ENCODE results near the gene KDM7A.
"Not testable (repeated sequence)": the region's sequence is repeated elsewhere in the genome, so short reads cannot be mapped to it uniquely, and the experiment has no call there.

Gene KDM7A

GRCh38 chr7:140108777-140109176, 68.0 kb downstream of the KDM7A start:
- not testable (repeated sequence) for H2BK120ac ChIP-seq (ENCODE audit: insufficient read depth, low read length, poor library complexity); H2AK5ac ChIP-seq (ENCODE audit: low read length); H3K23ac ChIP-seq (ENCODE audit: low read length); H3K27ac ChIP-seq (ENCODE audit: low read depth, low read length); H3K4ac ChIP-seq (ENCODE audit: low read depth, low read length); H4K91ac ChIP-seq (ENCODE audit: low read depth, low read length); H3K4me2 ChIP-seq (ENCODE audit: low read length); H2BK12ac ChIP-seq (ENCODE audit: low read length); H2BK5ac ChIP-seq (ENCODE audit: low read depth, low read length, poor library complexity); H3K18ac ChIP-seq (ENCODE audit: low read length); DNase-seq; H3K79me2 ChIP-seq (ENCODE audit: control insufficient read depth, insufficient read depth, low read length, poor library complexity); H3K9me3 ChIP-seq (ENCODE audit: insufficient read depth, low read depth, low read length); H2AFZ ChIP-seq (ENCODE audit: insufficient read depth, low read length, poor library complexity); H3K4me1 ChIP-seq (ENCODE audit: control insufficient read depth in 1 of 2, insufficient read depth in 2 of 2, low read length in 2 of 2); H3K14ac ChIP-seq (ENCODE audit: low read length); H3K79me1 ChIP-seq (ENCODE audit: low read length); H3K4me3 ChIP-seq (ENCODE audit: low read depth, low read length); H3K27me3 ChIP-seq (ENCODE audit: insufficient read depth, low read length); H3K9ac ChIP-seq (ENCODE audit: low read length); H4K8ac ChIP-seq (ENCODE audit: low read depth, low read length); H4K12ac ChIP-seq (ENCODE audit: low read depth, low read length)
- no CpG with 5 or more reads among the region's 8 CpGs for WGBS (ENCODE audit: extremely low coverage, insufficient coverage, insufficient read length)
- H3K36me3 ChIP-seq (ENCODE audit: control insufficient read depth in 1 of 2, insufficient read depth in 2 of 2, low read length in 2 of 2), result peaks cover 9 to 10% of the 10 kb centered on the region in 2 experiments

DNA sequence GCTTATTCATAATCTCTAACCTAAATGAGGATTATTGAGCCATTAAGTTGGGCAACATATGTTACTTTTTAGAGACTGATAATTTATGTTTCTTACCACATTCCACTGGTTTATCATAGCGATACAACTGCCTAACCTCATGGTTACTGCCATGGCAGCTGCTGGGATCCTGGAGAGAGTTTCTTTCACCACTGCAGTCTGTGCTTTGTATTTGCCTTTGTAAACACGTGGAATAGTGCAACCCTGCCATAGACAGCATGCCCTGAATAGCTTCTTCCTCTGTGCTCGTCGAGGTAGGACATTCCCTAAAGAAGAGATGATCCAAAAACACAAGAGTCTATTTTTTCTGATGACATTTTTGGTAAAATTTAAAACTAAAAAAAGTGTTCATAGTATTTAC, 80.3 kb downstream of the KDM7A start:
- Histone ChIP-seq H3K9ac (ENCODE audit: low read length) (peak overlapping the region; percentile 22), H2AFZ (ENCODE audit: insufficient read depth, low read length, poor library complexity) (no peak overlapping the region)
- no CpG with 5 or more reads among the region's 4 CpGs for WGBS (ENCODE audit: extremely low coverage, insufficient coverage, insufficient read length)

DNA sequence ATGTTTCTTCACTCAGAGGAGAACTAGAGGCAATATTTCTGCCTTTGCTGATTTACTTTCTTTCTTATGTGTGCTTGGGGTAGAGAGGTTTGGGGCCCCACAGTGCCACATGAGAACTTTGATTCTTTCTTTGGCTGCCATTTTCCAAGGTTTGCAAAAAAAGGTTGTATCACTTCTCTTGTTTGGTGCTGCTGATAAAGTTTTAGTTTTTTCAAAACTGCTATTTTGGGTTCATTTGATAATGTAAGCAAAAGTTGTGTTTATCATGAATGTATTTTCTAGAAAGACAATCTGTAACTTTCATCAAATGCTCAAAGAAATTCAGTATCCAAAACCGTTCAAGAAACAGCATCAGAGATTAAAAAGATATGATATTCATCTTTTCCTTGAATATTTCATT, 83.4 kb downstream of the KDM7A start:
- no peak overlapping the region for H3K18ac ChIP-seq (ENCODE audit: low read length)
- H2BK120ac ChIP-seq (ENCODE audit: insufficient read depth, low read length, poor library complexity), result no peak overlapping the region
- H4K8ac ChIP-seq (ENCODE audit: low read depth, low read length), result no peak overlapping the region
- H3K9ac ChIP-seq (ENCODE audit: low read length), result no peak overlapping the region
- H3K79me2 ChIP-seq (ENCODE audit: control insufficient read depth, insufficient read depth, low read length, poor library complexity), result no peaks in the 10 kb centered on the region
- no peak overlapping the region for H2AK5ac ChIP-seq (ENCODE audit: low read length)
- no peak overlapping the region for H4K12ac ChIP-seq (ENCODE audit: low read depth, low read length)
- H3K4ac ChIP-seq (ENCODE audit: low read depth, low read length), result no peak overlapping the region
- no peak overlapping the region for H3K23ac ChIP-seq (ENCODE audit: low read length)
- H2BK12ac ChIP-seq (ENCODE audit: low read length), result no peak overlapping the region
- no peak overlapping the region for H3K4me2 ChIP-seq (ENCODE audit: low read length)
- H3K4me1 ChIP-seq (ENCODE audit: control insufficient read depth in 1 of 2, insufficient read depth in 2 of 2, low read length in 2 of 2), result no peaks in the 10 kb centered on the region
- H3K36me3 ChIP-seq (ENCODE audit: control insufficient read depth in 1 of 2, insufficient read depth in 2 of 2, low read length in 2 of 2), result peaks cover 9 to 21% of the 10 kb centered on the region in 2 experiments
- no peak overlapping the region for H4K91ac ChIP-seq (ENCODE audit: low read depth, low read length)
- H3K9me3 ChIP-seq (ENCODE audit: insufficient read depth, low read depth, low read length), result no peaks in the 10 kb centered on the region
- no peaks in the 10 kb centered on the region for H3K79me1 ChIP-seq (ENCODE audit: low read length)
- H3K4me3 ChIP-seq (ENCODE audit: low read depth, low read length), result no peak overlapping the region
- no peak overlapping the region for H3K14ac ChIP-seq (ENCODE audit: low read length)
- no peak for DNase-seq
- H2AFZ ChIP-seq (ENCODE audit: insufficient read depth, low read length, poor library complexity), result no peak overlapping the region
- no CpG with 5 or more reads among the region's 1 CpG for WGBS (ENCODE audit: extremely low coverage, insufficient coverage, insufficient read length)
- H2BK5ac ChIP-seq (ENCODE audit: low read depth, low read length, poor library complexity), result no peak overlapping the region
- no peak overlapping the region for H3K27ac ChIP-seq (ENCODE audit: low read depth, low read length)
- no peaks in the 10 kb centered on the region for H3K27me3 ChIP-seq (ENCODE audit: insufficient read depth, low read length)

More for the DNA sequence above, 80.3 kb downstream of the KDM7A start:
- H2BK12ac ChIP-seq (ENCODE audit: low read length), result no peak overlapping the region
- H3K14ac ChIP-seq (ENCODE audit: low read length), result no peak overlapping the region
- no peak overlapping the region for H4K12ac ChIP-seq (ENCODE audit: low read depth, low read length)
- H3K79me2 ChIP-seq (ENCODE audit: control insufficient read depth, insufficient read depth, low read length, poor library complexity), result no peaks in the 10 kb centered on the region
- no peak overlapping the region for H2AK5ac ChIP-seq (ENCODE audit: low read length)
- H2BK5ac ChIP-seq (ENCODE audit: low read depth, low read length, poor library complexity), result no peak overlapping the region
- H3K4me3 ChIP-seq (ENCODE audit: low read depth, low read length), result no peak overlapping the region
- no peak overlapping the region for H2BK120ac ChIP-seq (ENCODE audit: insufficient read depth, low read length, poor library complexity)
- H4K91ac ChIP-seq (ENCODE audit: low read depth, low read length), result no peak overlapping the region
- H3K27ac ChIP-seq (ENCODE audit: low read depth, low read length), result no peak overlapping the region
- H3K4ac ChIP-seq (ENCODE audit: low read depth, low read length), result no peak overlapping the region
- no peak overlapping the region for H3K4me2 ChIP-seq (ENCODE audit: low read length)
- no peaks in the 10 kb centered on the region for H3K9me3 ChIP-seq (ENCODE audit: insufficient read depth, low read depth, low read length)
- no peak overlapping the region for H3K18ac ChIP-seq (ENCODE audit: low read length)
- no peak overlapping the region for H3K23ac ChIP-seq (ENCODE audit: low read length)
- no peak overlapping the region for H4K8ac ChIP-seq (ENCODE audit: low read depth, low read length)
- no peaks in the 10 kb centered on the region for H3K4me1 ChIP-seq (ENCODE audit: control insufficient read depth in 1 of 2, insufficient read depth in 2 of 2, low read length in 2 of 2)
- peaks cover 14 to 24% of the 10 kb centered on the region in 2 experiments for H3K36me3 ChIP-seq (ENCODE audit: control insufficient read depth in 1 of 2, insufficient read depth in 2 of 2, low read length in 2 of 2)
- DNase-seq, result no peak
- H3K79me1 ChIP-seq (ENCODE audit: low read length), result no peaks in the 10 kb centered on the region
- no peaks in the 10 kb centered on the region for H3K27me3 ChIP-seq (ENCODE audit: insufficient read depth, low read length)

GRCh38 chr7:140085447-140085846, 91.3 kb downstream of the KDM7A start:
- DNase-seq, result no peak
- H3K18ac ChIP-seq (ENCODE audit: low read length), result no peak overlapping the region

More at GRCh38 chr7:140085447-140085846, 91.3 kb downstream of the KDM7A start:
- no peak overlapping the region for H2BK120ac ChIP-seq (ENCODE audit: insufficient read depth, low read length, poor library complexity)
- H2AK5ac ChIP-seq (ENCODE audit: low read length), result no peak overlapping the region
- no peak overlapping the region for H4K91ac ChIP-seq (ENCODE audit: low read depth, low read length)
- H3K4me2 ChIP-seq (ENCODE audit: low read length), result no peak overlapping the region
- no peaks in the 10 kb centered on the region for H3K79me1 ChIP-seq (ENCODE audit: low read length)
- no peaks in the 10 kb centered on the region for H3K9me3 ChIP-seq (ENCODE audit: insufficient read depth, low read depth, low read length)
- no peak overlapping the region for H3K4ac ChIP-seq (ENCODE audit: low read depth, low read length)
- H3K27me3 ChIP-seq (ENCODE audit: insufficient read depth, low read length), result no peaks in the 10 kb centered on the region
- no peaks in the 10 kb centered on the region for H3K4me1 ChIP-seq (ENCODE audit: control insufficient read depth in 1 of 2, insufficient read depth in 2 of 2, low read length in 2 of 2)
- no peak overlapping the region for H4K8ac ChIP-seq (ENCODE audit: low read depth, low read length)
- H2BK5ac ChIP-seq (ENCODE audit: low read depth, low read length, poor library complexity), result no peak overlapping the region
- no peak overlapping the region for H3K27ac ChIP-seq (ENCODE audit: low read depth, low read length)
- no peaks in the 10 kb centered on the region for H3K79me2 ChIP-seq (ENCODE audit: control insufficient read depth, insufficient read depth, low read length, poor library complexity)
- no peak overlapping the region for H3K4me3 ChIP-seq (ENCODE audit: low read depth, low read length)
- H3K14ac ChIP-seq (ENCODE audit: low read length), result no peak overlapping the region
- no peak overlapping the region for H3K9ac ChIP-seq (ENCODE audit: low read length)
- H4K12ac ChIP-seq (ENCODE audit: low read depth, low read length), result no peak overlapping the region
- H3K23ac ChIP-seq (ENCODE audit: low read length), result no peak overlapping the region
- H3K36me3 ChIP-seq (ENCODE audit: control insufficient read depth in 1 of 2, insufficient read depth in 2 of 2, low read length in 2 of 2), result peaks cover 0 to 2% of the 10 kb centered on the region in 2 experiments
- no CpG with 5 or more reads among the region's 2 CpGs for WGBS (ENCODE audit: extremely low coverage, insufficient coverage, insufficient read length)
- no peak overlapping the region for H2BK12ac ChIP-seq (ENCODE audit: low read length)
- no peak overlapping the region for H2AFZ ChIP-seq (ENCODE audit: insufficient read depth, low read length, poor library complexity)

Measured in trophoblast cell (in vitro differentiated cells and primary cell).